ENCODE measurements around the gene DLST. TPM values are rescaled to one million over a fixed set of nuclear protein-coding genes. Genes with fewer than 3 reads are reported as not detected.

Gene DLST
- total and polyA plus RNA-seq, 8 donors = 25.1 to 125 (median 76.1) TPM

DNA sequence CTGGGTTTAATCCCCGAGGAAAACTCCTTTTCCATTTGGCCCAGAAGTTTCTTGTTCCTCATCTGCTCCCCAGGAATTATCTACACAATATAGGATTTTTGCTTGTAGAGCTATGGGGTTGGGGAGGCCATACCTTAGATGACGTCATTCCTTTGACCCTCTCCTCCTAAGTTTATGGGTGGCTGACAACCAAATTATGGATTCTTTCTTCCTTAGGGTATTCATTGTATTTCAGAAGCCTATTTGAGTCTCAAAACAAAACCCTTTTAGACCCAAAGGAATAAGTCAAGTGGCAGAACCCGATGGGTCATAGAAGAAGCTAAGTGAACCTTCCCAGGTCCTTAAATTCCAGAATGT lies 20.0 kb upstream of the DLST start:
- Histone ChIP-seq H3K27ac (no peak overlapping the region), H3K27me3 (peaks cover 0 to 7% (median 0%) of the 10 kb centered on the region in 3 donors), H3K36me3 (no peaks in the 10 kb centered on the region), H3K9me3 (no peaks in the 10 kb centered on the region), H3K4me1 (peaks cover 0 to 12% (median 7%) of the 10 kb centered on the region in 4 donors), H3K4me3 (no peak overlapping the region)
- TF ChIP-seq EP300 (IDR thresholded peaks at IDR 0.05) (no peak), POLR2A (IDR thresholded peaks at IDR 0.05) (no peak), POLR2AphosphoS5 (IDR thresholded peaks at IDR 0.05) (no peak)
- TF ChIP-seq, protein P1, sequence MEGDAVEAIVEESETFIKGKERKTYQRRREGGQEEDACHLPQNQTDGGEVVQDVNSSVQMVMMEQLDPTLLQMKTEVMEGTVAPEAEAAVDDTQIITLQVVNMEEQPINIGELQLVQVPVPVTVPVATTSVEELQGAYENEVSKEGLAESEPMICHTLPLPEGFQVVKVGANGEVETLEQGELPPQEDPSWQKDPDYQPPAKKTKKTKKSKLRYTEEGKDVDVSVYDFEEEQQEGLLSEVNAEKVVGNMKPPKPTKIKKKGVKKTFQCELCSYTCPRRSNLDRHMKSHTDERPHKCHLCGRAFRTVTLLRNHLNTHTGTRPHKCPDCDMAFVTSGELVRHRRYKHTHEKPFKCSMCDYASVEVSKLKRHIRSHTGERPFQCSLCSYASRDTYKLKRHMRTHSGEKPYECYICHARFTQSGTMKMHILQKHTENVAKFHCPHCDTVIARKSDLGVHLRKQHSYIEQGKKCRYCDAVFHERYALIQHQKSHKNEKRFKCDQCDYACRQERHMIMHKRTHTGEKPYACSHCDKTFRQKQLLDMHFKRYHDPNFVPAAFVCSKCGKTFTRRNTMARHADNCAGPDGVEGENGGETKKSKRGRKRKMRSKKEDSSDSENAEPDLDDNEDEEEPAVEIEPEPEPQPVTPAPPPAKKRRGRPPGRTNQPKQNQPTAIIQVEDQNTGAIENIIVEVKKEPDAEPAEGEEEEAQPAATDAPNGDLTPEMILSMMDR (IDR thresholded peaks at IDR 0.05) = no peak
- intact Hi-C loops (cut with DNase I; ENCODE audit: low total_unique reads) = loop anchor here (5.0 kb wide), 1 partner anchor 46 kb away; no protein-coding TSS in a partner anchor
- 67 to 77% (median 74%) methylated on average over 3 of the region's 3 CpGs for WGBS, 5 donors
- DNase-seq = no peak

DNA sequence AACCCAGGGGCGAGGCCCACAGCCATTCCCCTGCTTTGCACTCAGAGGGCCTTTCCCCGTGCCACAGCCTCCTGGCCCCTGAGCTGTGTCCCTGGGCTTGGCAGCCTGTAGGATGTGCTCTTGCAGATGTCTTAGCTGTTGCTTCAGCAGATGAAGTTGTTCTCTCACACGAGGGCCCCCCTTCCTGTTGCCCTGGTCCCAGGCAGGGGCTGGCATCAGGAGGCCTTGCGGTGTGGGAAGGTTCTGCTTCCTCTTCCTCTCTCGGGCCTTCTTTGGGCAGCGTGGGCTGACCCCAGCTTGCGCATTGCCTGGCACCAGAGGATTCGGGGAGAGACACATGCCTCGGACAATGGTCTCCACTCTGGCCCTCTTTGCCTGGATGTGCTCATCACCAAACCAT lies 18.4 kb upstream of the DLST start:
- Histone ChIP-seq H3K27ac (no peak overlapping the region), H3K4me3 (no peak overlapping the region), H3K4me1 (peaks cover 0 to 16% (median 7%) of the 10 kb centered on the region in 4 donors), H3K9me3 (no peaks in the 10 kb centered on the region), H3K27me3 (peaks cover 0 to 7% (median 0%) of the 10 kb centered on the region in 3 donors), H3K36me3 (no peaks in the 10 kb centered on the region)
- intact Hi-C loops (cut with DNase I; ENCODE audit: low total_unique reads) = loop anchor here (5.0 kb wide), 1 partner anchor 44 kb away; no protein-coding TSS in a partner anchor
- no peak for DNase-seq
- no peak for TF ChIP-seq EP300 (IDR thresholded peaks at IDR 0.05)
- TF ChIP-seq POLR2AphosphoS5 (IDR thresholded peaks at IDR 0.05) = no peak
- no peak for TF ChIP-seq POLR2A (IDR thresholded peaks at IDR 0.05)
- TF ChIP-seq, protein P1 (IDR thresholded peaks at IDR 0.05) = no peak
- 74 to 84% (median 77%) methylated on average over 5 to 9 of the region's 9 CpGs for WGBS, 5 donors

DNA sequence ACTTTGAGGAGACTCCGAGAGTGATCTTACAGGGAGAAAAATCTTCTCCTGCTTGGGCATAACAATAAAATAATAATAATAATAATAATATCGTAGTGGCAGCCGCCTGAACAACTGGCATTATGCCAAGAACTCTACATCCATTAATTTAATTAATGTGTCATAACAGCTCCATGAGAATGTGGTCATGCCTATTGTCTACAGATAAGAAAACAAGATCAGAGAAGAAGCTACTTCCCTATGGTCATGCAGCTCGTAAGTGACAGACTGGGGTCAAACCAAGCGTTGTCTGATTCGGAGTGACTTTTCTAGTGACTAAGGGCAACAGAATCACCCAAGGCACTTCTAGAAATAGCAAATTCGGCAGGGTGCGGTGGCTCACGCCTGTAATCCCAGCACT lies 17.5 kb upstream of the DLST start:
- no peaks in the 10 kb centered on the region for H3K9me3 ChIP-seq
- H3K27me3 ChIP-seq = peaks cover 0 to 7% (median 0%) of the 10 kb centered on the region in 3 donors
- 78 to 87% (median 84%) methylated on average over 9 of the region's 9 CpGs for WGBS, 5 donors
- peaks cover 0 to 16% (median 7%) of the 10 kb centered on the region in 4 donors for H3K4me1 ChIP-seq
- TF ChIP-seq, protein P1 (IDR thresholded peaks at IDR 0.05) = no peak
- TF ChIP-seq EP300 (IDR thresholded peaks at IDR 0.05) (no peak), POLR2A (IDR thresholded peaks at IDR 0.05) (no peak)
- H3K4me3 ChIP-seq = no peak overlapping the region
- intact Hi-C loops (cut with DNase I; ENCODE audit: low total_unique reads) = loop anchor here (5.0 kb wide), 1 partner anchor 43 kb away; no protein-coding TSS in a partner anchor
- no peak overlapping the region for H3K27ac ChIP-seq
- H3K36me3 ChIP-seq = no peaks in the 10 kb centered on the region
- no peak for DNase-seq

DNA sequence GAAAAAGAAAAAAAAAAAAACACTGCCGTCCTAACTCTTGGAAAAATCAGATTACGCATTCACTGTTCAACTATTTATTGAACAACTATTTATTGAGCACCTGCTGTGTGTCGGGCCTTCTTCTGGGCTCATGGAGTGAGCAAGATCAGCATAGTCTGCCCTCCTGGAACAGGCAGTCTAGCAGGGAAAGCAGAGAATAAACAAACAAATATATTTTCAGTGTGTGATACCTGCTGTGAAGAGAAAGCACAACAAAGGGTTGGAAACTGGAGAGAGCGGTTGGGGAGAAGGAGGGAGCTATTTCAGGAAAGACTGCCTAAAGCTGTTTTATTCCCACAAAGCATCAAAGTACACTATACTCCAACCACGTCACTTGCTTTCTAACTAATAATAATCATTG lies 16.6 kb upstream of the DLST start:
- H3K27me3 ChIP-seq = peaks cover 0 to 7% (median 0%) of the 10 kb centered on the region in 3 donors
- TF ChIP-seq POLR2A (IDR thresholded peaks at IDR 0.05) = no peak
- no peak for TF ChIP-seq POLR2AphosphoS5 (IDR thresholded peaks at IDR 0.05)
- TF ChIP-seq, protein P1 (IDR thresholded peaks at IDR 0.05) = no peak
- TF ChIP-seq EP300 (IDR thresholded peaks at IDR 0.05) = no peak
- no peaks in the 10 kb centered on the region for H3K9me3 ChIP-seq
- intact Hi-C loops (cut with DNase I; ENCODE audit: low total_unique reads) = no loop called here
- H3K27ac ChIP-seq = no peak overlapping the region
- DNase-seq = no peak
- no peak overlapping the region for H3K4me3 ChIP-seq
- H3K36me3 ChIP-seq = no peaks in the 10 kb centered on the region
- H3K4me1 ChIP-seq = peaks cover 0 to 14% (median 7%) of the 10 kb centered on the region in 4 donors
- WGBS, 5 donors = 83 to 92% (median 88%) methylated on average over 5 of the region's 5 CpGs

Measured in stomach (tissue), 9 donors.